Ectodermal cell (in vitro differentiated cells): Measurements from ENCODE around the gene KCNAB3. TPM values are rescaled to one million over a fixed set of nuclear protein-coding genes. Genes with fewer than 3 reads are reported as not detected.
A peak's percentile ranks its signal among the peaks of the same experiment; 100 is the strongest.

Experiments used
- H3K27ac ChIP-seq: 2 replicates; pipeline ENCODE4 v1.7.0; 2013; ENCODE audit warnings: mild to moderate bottlenecking, low read depth, low read length; ENCODE audit not compliant: insufficient read depth, poor library complexity, severe bottlenecking
- H3K27me3 ChIP-seq: 2 replicates; pipeline ENCODE4 v1.7.0; 2013; ENCODE audit warnings: mild to moderate bottlenecking, low read length; ENCODE audit not compliant: insufficient read depth, control insufficient read depth, poor library complexity, severe bottlenecking
- H3K36me3 ChIP-seq: one replicate; pipeline ENCODE4 v1.7.0; 2013; ENCODE audit warnings: low read length; ENCODE audit not compliant: control insufficient read depth, insufficient read depth
- H3K4me1 ChIP-seq: one replicate; pipeline ENCODE4 v1.7.0; 2013; ENCODE audit warnings: low read length; ENCODE audit not compliant: control insufficient read depth, insufficient read depth
- H3K4me3 ChIP-seq: 2 replicates; pipeline ENCODE4 v1.7.0; 2013; ENCODE audit warnings: low read depth, low read length, control low read depth; ENCODE audit not compliant: insufficient read depth
- H3K9me3 ChIP-seq: 2 replicates; pipeline ENCODE4 v1.7.0; 2013; ENCODE audit warnings: mild to moderate bottlenecking, low read length, moderate library complexity; ENCODE audit not compliant: control insufficient read depth
- WGBS, 2 experiments: methylation state at CpG; one replicate each; pipeline ENCODE4 v1.1.7; 2013; ENCODE audit warnings: missing lambda C conversion rate in 2 of 2; 5-methylcytosine and 5-hydroxymethylcytosine counted together
- polyA plus RNA-seq, 4 experiments: library from polyadenylated mRNA; stranded (reverse); fragments of 50-300 nt; gene quantifications; one replicate each; pipeline ENCODE4 v1.2.3, GENCODE V29; 2013

KCNAB3 gene
- 7.9 TPM for polyA plus RNA-seq (2013, experiment 1 of 4)
- 5.7 TPM for polyA plus RNA-seq (2013, experiment 2 of 4)
- 8.2 TPM for polyA plus RNA-seq (2013, experiment 3 of 4)
- 8.7 TPM for polyA plus RNA-seq (2013, experiment 4 of 4)

DNA sequence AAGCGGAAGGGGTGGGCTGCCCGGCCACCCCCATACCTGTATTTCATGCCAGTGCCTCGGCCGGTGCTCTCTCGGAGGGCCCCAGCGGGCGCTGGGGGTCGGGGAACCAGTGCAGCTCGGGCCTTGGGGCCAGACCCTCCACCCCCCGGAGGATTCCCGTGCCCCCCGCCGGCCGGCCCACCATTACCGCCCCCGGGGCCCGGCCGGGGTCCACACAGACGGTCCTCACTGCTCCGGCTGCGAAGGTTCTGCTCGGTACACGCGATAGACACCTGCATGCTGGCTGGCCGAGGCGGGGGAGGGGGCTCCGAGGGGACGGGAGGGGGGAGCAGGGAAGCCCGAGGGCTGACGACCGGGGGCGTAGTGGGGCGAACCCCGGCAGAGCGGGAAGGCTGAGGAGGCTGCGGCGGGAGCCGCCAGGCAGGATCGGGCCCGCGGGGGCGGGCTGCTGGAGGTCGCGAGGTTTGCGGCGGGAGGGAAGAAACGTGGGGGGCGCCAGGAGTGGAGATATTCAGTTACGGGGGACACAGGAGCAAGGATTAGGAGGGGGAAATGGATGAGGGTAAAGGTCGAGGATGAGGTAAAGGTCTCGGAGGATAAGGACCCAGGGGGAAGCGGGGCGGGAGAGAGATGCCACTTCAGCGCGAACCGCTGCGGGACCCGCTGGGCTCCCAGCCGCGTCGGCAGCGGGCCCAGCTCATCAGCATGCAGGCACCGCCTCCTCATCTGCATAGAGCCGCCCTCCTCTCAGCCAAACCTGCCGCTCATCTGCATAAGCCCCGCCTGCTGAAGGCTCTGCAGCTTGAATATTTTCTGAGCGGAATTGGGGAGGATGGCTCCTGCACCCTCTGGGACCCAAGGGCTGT is at the start of gene KCNAB3:
Gene KCNAB3 (minus strand): TSS at position 699 of the 866 bp plus-strand sequence. CDS start 421 bp downstream, at position 278.
- no peak within 1 kb of the TSS for H3K27ac ChIP-seq
- H3K4me3 ChIP-seq = peak within 1 kb of the TSS; percentile 27
- H3K27me3 ChIP-seq = peaks cover 50% of the 10 kb centered on the region
- H3K9me3 ChIP-seq = no peaks in the 10 kb centered on the region
- WGBS, 2 experiments = 10% methylated on average over 67 of the region's 67 CpGs
- no peaks in the 10 kb centered on the region for H3K4me1 ChIP-seq
- H3K36me3 ChIP-seq = no peaks in the 10 kb centered on the region

GRCh38 chr17:7977805-7978204 is 48.1 kb upstream of the KCNAB3 start:
- H3K4me1 ChIP-seq = no peaks in the 10 kb centered on the region
- WGBS, 2 experiments = 89 to 95% methylated on average over 5 of the region's 5 CpGs
- H3K36me3 ChIP-seq = no peaks in the 10 kb centered on the region
- H3K27me3 ChIP-seq = no peaks in the 10 kb centered on the region
- no peaks in the 10 kb centered on the region for H3K9me3 ChIP-seq
- H3K4me3 ChIP-seq = no peak overlapping the region
- no peak overlapping the region for H3K27ac ChIP-seq

GRCh38 chr17:7977039-7977438 is 47.4 kb upstream of the KCNAB3 start:
- H3K27me3 ChIP-seq = no peaks in the 10 kb centered on the region
- H3K4me1 ChIP-seq = no peaks in the 10 kb centered on the region
- no peak overlapping the region for H3K27ac ChIP-seq
- H3K36me3 ChIP-seq = no peaks in the 10 kb centered on the region
- H3K9me3 ChIP-seq = no peaks in the 10 kb centered on the region
- no peak overlapping the region for H3K4me3 ChIP-seq
- WGBS, 2 experiments = 89 to 98% methylated on average over 3 to 4 of the region's 4 CpGs

DNA sequence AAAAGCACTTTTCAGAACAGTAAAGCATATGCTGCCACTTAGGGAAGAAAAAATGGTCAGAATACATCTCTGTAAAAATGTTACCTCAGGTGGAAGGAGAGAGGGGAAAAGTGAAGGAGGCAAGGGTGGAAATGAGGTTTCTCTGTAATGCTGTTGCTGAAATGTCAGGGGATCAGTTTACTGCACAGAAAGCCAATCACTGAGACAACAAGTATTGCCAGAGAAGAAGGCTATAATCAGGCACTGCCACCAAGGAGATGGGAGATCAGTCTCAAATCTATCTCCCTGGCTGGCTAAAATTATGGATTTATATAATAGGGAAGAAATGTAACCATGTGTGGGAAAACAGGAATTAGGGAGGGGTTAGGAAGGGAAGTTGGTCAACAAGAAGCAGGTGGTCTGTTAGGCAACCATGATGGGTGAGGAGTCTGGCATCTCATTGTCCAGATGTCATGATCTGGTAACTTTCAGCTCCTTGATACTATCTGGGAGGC is 45.0 kb upstream of the KCNAB3 start:
- Histone ChIP-seq H3K36me3 (no peaks in the 10 kb centered on the region), H3K9me3 (no peaks in the 10 kb centered on the region), H3K27ac (no peak overlapping the region), H3K27me3 (no peaks in the 10 kb centered on the region), H3K4me3 (no peak overlapping the region), H3K4me1 (no peaks in the 10 kb centered on the region)

DNA sequence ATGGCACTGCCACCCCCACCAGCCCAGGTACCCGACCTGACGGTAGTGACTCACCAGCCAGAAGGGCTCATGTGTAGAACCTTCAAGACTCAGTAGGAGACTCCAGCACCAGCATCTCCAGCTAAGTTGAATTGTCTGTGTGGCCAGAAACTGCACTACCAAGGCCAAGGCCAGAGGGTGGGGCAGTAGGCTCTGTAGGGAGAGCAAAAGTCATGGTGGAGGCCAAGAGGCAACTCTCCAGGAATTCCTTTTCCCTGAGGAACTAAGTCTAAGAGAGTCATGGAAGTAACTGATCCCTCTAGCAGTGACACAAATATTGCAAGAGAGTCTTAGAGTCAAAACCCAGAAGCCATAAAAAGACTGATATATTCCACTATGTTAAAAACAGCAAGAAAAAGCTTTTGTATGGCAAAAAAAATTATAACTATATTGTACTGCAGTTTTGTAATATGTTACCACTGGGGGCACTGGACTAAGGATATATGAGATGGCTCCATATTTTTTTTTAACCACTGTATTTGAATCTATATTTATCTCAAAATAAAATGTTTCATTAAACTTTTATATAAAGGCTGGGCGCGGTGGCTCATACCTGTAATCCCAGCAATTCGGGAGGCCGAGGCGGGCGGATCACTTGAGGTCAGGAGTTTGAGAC is 42.6 kb upstream of the KCNAB3 start:
- no peaks in the 10 kb centered on the region for H3K36me3 ChIP-seq
- H3K27ac ChIP-seq = no peak overlapping the region
- WGBS, 2 experiments = 82 to 96% methylated on average over 6 to 8 of the region's 8 CpGs
- no peak overlapping the region for H3K4me3 ChIP-seq
- H3K27me3 ChIP-seq = no peaks in the 10 kb centered on the region
- no peaks in the 10 kb centered on the region for H3K4me1 ChIP-seq
- H3K9me3 ChIP-seq = no peaks in the 10 kb centered on the region

DNA sequence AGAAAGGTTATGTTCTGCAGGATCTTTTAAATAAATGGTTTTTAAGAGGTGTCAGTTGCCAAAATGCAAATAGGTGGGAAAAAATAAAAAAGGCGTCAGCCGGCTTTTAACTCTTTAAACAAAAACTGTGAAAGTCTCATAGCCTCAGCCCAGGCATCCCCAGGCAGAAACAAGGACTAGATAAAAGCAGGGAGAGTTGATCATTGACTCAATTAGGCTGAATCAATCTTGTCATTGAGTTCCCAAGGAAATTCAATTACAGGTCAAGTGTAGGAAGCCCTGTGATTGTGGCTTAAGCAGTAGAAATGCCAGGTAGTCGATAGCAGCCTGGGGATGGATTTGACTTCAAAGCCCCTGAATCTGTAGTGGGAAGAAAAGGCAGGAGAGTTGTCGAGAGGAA is 42.0 kb upstream of the KCNAB3 start:
- 88 to 92% methylated on average over 4 of the region's 4 CpGs for WGBS, 2 experiments

DNA sequence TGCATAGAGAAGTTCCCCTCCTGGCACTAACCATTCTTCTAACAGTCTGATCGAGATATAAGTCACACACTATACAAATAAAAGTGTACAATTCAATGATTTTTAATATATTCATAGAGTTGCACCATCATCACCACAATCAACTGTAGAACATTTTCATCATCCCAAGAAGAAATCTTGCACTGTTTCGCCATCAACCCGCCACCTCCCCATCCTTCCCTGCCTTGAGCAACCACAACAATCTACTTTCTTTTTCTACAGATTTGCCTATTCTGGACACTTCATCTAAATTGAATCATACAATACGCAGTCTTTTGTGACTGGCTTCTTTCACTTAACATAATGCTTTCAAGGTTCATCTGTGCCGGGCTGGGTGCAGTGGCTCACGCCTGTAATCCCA is 39.8 kb upstream of the KCNAB3 start:
- 90 to 92% methylated on average over 6 of the region's 6 CpGs for WGBS, 2 experiments
- Histone ChIP-seq H3K36me3 (no peaks in the 10 kb centered on the region), H3K4me3 (no peak overlapping the region)

More for the DNA sequence above, 42.0 kb upstream of the KCNAB3 start:
- no peaks in the 10 kb centered on the region for H3K27me3 ChIP-seq
- H3K36me3 ChIP-seq = no peaks in the 10 kb centered on the region
- no peaks in the 10 kb centered on the region for H3K9me3 ChIP-seq
- H3K4me3 ChIP-seq = no peak overlapping the region
- H3K4me1 ChIP-seq = no peaks in the 10 kb centered on the region
- no peak overlapping the region for H3K27ac ChIP-seq

DNA sequence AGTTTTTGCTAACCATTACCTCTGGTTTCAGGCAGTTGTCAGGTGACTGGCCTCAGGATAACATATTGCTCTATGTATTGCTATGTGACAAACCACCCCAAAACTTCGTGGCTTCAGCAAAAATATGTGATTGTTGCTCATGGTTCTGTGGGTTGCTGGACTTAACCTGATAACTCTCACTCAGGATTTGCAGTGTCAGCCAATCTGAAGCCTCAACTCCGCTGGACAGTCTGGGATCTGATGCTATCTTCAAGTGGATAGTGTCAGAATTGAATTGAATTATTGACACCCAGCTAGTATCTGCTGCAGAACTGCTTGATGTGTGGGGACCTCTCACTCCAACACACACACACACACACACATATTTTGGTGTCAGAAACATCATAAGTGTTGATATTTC is 38.1 kb upstream of the KCNAB3 start:
- no peak overlapping the region for H3K4me3 ChIP-seq
- H3K9me3 ChIP-seq = no peaks in the 10 kb centered on the region
- WGBS, 2 experiments = 82 to 92% methylated on average over 2 of the region's 2 CpGs
- no peaks in the 10 kb centered on the region for H3K36me3 ChIP-seq
- H3K27me3 ChIP-seq = no peaks in the 10 kb centered on the region
- no peaks in the 10 kb centered on the region for H3K4me1 ChIP-seq
- no peak overlapping the region for H3K27ac ChIP-seq

More for the DNA sequence above, 39.8 kb upstream of the KCNAB3 start:
- Histone ChIP-seq H3K27ac (no peak overlapping the region), H3K9me3 (no peaks in the 10 kb centered on the region), H3K27me3 (no peaks in the 10 kb centered on the region), H3K4me1 (no peaks in the 10 kb centered on the region)

DNA sequence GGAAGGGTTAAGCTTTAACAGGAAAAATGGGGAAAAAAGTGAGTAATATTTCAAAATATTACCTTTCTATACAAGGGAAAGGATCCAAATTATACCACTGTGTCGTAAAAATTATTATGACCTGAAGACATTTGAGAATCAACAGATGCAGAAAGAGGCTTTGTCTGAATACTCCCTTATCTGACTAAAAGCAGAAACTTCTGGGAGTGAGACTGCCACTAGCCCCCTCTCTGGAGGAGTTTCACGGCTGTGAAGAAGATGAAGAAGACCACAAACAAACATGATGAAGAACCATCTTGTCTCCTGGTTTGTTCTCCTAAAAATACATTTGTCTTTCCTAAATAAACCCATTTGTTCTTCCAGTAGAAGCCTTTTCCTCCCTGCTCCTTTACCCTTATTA is 31.8 kb upstream of the KCNAB3 start:
- Histone ChIP-seq H3K4me3 (no peak overlapping the region), H3K9me3 (no peaks in the 10 kb centered on the region), H3K4me1 (no peaks in the 10 kb centered on the region), H3K36me3 (no peaks in the 10 kb centered on the region), H3K27me3 (no peaks in the 10 kb centered on the region), H3K27ac (no peak overlapping the region)
- WGBS, 2 experiments = 82 to 93% methylated on average over 2 of the region's 2 CpGs
